Suprapubic skin (tissue), 3 donors: ENCODE data around the gene NINJ1.

Experiments used
- CTCF ChIP-seq, 2 donors: fragments of 200-600 bp in 1 of 2; fragments of 450-650 bp in 1 of 2; sonication (generic) in 1 of 2; IDR thresholded peaks; one replicate each; pipeline ENCODE4 v1.5.1; 2016 to 2019; ENCODE audit warnings: antibody characterized with exemption in 2 of 2, mild to moderate bottlenecking in 1 of 2, moderate library complexity in 1 of 2
- POLR2AphosphoS5 ChIP-seq, 3 donors: sonication (generic); formaldehyde crosslinking; IDR thresholded peaks; one replicate each; pipeline ENCODE4 v1.6.1; 2017; ENCODE audit warnings: antibody characterized with exemption in 3 of 3

GRCh38 chr9:93169444-93169843 is 35.4 kb upstream of the NINJ1 start:
- TF ChIP-seq POLR2AphosphoS5 (IDR thresholded peaks at IDR 0.05) (no peak), CTCF (IDR thresholded peaks at IDR 0.05) (no peak)
